Activated naive CD4-positive, alpha-beta T cell treated with anti-CD3 and anti-CD28 coated beads, Interleukin-2, amount 50 U/mL, for 24 hours (primary cell): ENCODE data around the gene DEFB116.
"Not testable (repeated sequence)": the region's sequence is repeated elsewhere in the genome, so short reads cannot be mapped to it uniquely, and the experiment has no call there.

Source experiments
- H3K27ac Mint-ChIP-seq: one replicate; pipeline ENCODE4 v1.8.0; 2021; ENCODE audit warnings: mild to moderate bottlenecking, mixed read lengths
- H3K27me3 Mint-ChIP-seq: one replicate; pipeline ENCODE4 v1.8.0; 2021; ENCODE audit warnings: mixed read lengths
- H3K36me3 Mint-ChIP-seq: one replicate; pipeline ENCODE4 v1.8.0; 2021; ENCODE audit warnings: mixed read lengths
- H3K4me1 Mint-ChIP-seq: one replicate; pipeline ENCODE4 v1.8.0; 2021; ENCODE audit warnings: mixed read lengths
- H3K4me3 Mint-ChIP-seq: one replicate; pipeline ENCODE4 v1.8.0; 2021; ENCODE audit warnings: mild to moderate bottlenecking, mixed read lengths
- H3K9me3 Mint-ChIP-seq: one replicate; pipeline ENCODE4 v1.8.0; 2021; ENCODE audit warnings: mixed read lengths

Gene DEFB116, protein sequence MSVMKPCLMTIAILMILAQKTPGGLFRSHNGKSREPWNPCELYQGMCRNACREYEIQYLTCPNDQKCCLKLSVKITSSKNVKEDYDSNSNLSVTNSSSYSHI

DNA sequence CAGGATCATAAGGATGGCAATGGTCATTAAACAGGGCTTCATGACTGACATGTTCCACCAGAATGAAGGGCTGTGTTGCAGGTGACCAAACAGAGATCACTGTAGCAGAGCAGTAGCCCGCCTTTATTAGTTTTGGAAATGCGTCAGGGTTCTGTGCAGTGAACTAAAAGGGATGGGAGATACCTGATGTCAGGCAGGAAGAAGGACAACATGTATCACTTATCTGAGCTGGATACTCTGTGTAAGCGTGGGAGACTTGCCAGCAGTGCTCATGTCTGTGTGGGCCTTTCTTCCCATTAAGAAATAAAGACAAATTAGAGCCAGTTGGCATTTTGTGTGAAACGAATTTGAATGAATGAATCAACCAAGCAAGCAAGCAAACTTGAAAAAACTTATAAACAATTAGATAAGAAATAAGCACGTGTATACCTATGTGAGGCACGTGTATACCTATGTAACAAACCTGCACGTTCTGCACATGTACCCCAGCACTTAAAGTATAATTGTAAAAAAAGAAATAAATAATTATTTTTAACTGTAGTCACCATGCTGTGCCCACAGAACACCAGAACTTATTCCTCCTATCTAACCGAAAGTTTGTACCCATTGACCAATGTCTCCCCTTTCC lies at the start of gene DEFB116:
TSS of gene DEFB116 (minus strand) at position 51 of the 628 bp plus-strand sequence. CDS start at position 51, 0 bp downstream.
- Mint-ChIP-seq H3K4me1 (no peaks in the 10 kb centered on the region), H3K4me3 (no peak within 1 kb of the TSS), H3K27me3 (no peaks in the 10 kb centered on the region), H3K27ac (no peak within 1 kb of the TSS), H3K9me3 (peaks cover 9% of the 10 kb centered on the region), H3K36me3 (no peaks in the 10 kb centered on the region)

DNA sequence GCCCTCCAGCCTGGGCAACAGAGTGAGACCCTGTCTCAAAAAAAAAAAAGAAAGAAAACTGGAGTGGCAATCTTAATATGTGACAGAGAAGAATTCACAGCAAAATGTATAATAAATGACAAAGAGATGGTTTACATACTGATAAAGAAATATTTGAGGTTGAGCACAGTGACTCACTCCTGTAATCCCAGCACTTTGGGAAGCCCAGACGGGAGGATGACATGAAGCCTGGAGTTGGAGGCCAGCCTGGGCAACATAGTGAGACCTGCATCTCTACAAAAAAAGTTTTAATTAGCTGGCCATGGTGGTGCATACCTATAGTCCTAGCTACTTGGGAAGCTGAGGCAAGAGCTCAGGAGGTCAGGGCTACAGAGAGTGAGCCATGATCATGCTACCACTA lies 47.6 kb upstream of the DEFB116 start:
- no peak overlapping the region for H3K27ac Mint-ChIP-seq
- H3K9me3 Mint-ChIP-seq = no peaks in the 10 kb centered on the region
- no peak overlapping the region for H3K4me3 Mint-ChIP-seq
- peaks cover 2% of the 10 kb centered on the region for H3K27me3 Mint-ChIP-seq
- H3K4me1 Mint-ChIP-seq = no peaks in the 10 kb centered on the region
- H3K36me3 Mint-ChIP-seq = no peaks in the 10 kb centered on the region

DNA sequence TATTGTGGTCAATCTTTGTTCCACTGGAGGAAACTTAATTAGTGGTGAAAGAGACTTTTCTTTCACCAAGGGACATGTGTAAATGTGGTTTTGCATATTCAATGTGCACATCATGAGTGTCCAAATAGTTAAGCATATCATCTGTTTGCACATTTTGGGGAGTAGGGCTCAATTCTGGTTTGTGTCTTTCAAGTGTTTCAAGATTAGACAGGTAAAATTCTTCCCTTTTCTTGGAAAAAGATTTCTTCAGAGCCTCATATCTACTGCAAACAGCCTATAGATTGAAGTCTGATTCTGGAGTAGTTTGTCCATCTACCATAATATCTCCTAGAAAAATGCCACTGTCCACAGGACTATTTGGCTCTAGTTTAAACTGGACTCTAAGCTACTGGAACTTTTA lies 33.1 kb upstream of the DEFB116 start:
- H3K27ac Mint-ChIP-seq = no peak overlapping the region
- no peaks in the 10 kb centered on the region for H3K36me3 Mint-ChIP-seq
- no peaks in the 10 kb centered on the region for H3K9me3 Mint-ChIP-seq
- peaks cover 4% of the 10 kb centered on the region for H3K27me3 Mint-ChIP-seq
- H3K4me1 Mint-ChIP-seq = no peaks in the 10 kb centered on the region
- no peak overlapping the region for H3K4me3 Mint-ChIP-seq

DNA sequence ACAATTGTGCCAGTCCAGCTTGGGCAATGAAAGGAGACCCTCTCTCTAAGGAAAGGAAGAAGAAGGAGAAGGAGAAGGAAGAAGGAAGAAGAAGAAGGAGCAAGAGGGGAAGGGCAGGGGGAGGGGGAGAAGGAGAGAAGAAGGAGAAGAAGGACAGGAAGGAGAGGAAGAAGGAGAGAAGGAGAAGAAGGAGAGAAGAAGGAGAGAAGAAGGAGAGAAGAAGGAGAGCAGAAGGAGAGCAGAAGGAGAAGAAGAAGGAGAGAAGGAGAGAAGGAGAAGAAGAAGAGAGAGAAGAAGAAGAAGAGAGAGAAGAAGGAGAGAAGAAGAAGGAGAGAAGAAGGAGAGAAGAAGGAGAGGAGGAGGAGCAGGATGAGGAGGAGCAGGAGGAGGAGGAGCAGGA lies 22.5 kb upstream of the DEFB116 start:
- no peak overlapping the region for H3K27ac Mint-ChIP-seq
- H3K4me1 Mint-ChIP-seq = no peaks in the 10 kb centered on the region
- H3K27me3 Mint-ChIP-seq = peaks cover 6% of the 10 kb centered on the region
- H3K36me3 Mint-ChIP-seq = peaks cover 6% of the 10 kb centered on the region
- peaks cover 13% of the 10 kb centered on the region for H3K9me3 Mint-ChIP-seq
- no peak overlapping the region for H3K4me3 Mint-ChIP-seq

DNA sequence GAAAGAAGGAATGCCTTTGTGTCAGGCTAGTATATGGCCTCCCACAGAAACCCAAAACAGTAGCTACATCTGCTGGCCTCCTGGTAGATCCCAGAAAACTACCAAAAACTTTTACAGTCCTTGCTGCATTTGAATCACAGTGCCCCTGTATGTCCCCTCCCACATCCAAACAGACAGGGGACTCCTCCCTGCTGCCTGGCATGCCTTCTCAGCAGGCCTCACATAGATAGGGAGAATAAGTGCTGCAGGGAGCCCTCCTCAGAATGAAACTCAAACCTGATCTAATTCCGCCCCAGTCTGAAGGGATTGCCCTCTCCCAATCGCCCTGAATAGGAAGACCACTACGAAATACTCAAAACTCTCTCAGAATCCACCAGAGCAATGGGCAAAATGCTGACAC lies 14.1 kb upstream of the DEFB116 start:
- peaks cover 1% of the 10 kb centered on the region for H3K36me3 Mint-ChIP-seq
- H3K27ac Mint-ChIP-seq = no peak overlapping the region
- no peaks in the 10 kb centered on the region for H3K4me1 Mint-ChIP-seq
- H3K9me3 Mint-ChIP-seq = peaks cover 22% of the 10 kb centered on the region
- H3K27me3 Mint-ChIP-seq = peaks cover 1% of the 10 kb centered on the region
- no peak overlapping the region for H3K4me3 Mint-ChIP-seq

DNA sequence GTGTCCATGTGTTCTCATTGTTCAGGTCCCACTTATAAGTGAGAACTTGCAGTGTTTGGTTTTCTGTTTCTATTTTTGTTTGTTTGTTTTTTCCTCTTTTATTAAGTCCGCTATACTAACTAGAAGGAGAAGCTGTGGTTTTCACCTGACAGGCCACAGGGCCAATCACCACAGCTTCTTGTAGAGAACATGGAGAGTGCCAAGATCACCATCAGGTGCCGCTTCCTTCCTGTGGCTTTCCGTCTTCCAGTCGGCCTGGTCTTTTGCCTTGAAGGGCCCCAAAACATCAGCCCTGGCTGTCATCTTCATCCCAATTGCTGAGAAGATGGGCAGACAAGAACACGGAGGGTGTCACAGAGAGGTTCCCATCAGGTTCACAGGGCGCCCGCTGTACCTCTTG lies 23.4 kb downstream of the DEFB116 start:
- not testable (repeated sequence) for H3K4me3 Mint-ChIP-seq, H3K27me3 Mint-ChIP-seq, H3K36me3 Mint-ChIP-seq, H3K4me1 Mint-ChIP-seq, H3K27ac Mint-ChIP-seq
- peaks cover 19% of the 10 kb centered on the region for H3K9me3 Mint-ChIP-seq

DNA sequence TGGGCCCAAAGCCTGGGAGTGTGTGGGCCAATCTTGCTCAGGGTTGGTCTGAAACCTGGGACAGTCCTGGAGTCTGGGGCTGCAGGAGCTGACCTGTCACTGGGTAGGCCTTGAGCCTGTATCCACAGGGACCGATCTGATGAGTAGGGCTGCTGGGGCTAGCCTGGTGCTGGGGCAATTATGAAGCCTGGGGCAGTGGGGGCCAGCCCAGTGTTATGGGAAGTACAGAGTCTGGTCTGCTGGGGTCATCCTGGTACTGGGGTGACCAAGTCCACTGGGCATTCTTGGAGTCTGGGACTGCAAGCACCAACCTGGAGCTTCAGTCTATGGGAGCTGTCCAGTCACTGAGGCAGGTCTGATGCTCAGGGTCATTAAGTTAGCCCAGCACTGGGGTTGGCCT lies 30.2 kb downstream of the DEFB116 start:
- peaks cover 16% of the 10 kb centered on the region for H3K9me3 Mint-ChIP-seq
- H3K27me3 Mint-ChIP-seq = no peaks in the 10 kb centered on the region
- H3K4me1 Mint-ChIP-seq = no peaks in the 10 kb centered on the region
- no peak overlapping the region for H3K4me3 Mint-ChIP-seq
- peaks cover 2% of the 10 kb centered on the region for H3K36me3 Mint-ChIP-seq
- H3K27ac Mint-ChIP-seq = no peak overlapping the region

DNA sequence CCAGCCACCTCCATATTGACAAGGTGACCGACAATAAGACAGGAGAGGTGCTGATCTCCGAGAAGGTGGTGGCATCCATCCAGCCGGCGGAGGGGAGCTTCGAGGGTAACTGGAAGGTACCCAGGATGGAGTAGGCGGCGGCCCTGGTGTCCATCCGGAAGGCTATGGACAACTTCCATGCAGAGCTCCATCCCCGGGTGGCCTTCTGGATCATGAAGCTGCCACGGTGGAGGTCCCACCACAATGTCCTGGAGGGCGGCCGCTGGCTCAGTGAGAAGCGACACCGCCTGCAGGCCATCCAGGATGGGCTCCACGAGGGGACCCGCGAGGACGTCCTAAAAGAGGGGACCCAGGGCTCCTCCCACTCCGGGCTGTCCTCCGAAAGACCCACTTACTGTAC lies 33.9 kb downstream of the DEFB116 start:
- H3K4me1 Mint-ChIP-seq = no peaks in the 10 kb centered on the region
- H3K4me3 Mint-ChIP-seq = no peak overlapping the region
- no peak overlapping the region for H3K27ac Mint-ChIP-seq
- H3K27me3 Mint-ChIP-seq = no peaks in the 10 kb centered on the region
- H3K36me3 Mint-ChIP-seq = peaks cover 6% of the 10 kb centered on the region
- peaks cover 18% of the 10 kb centered on the region for H3K9me3 Mint-ChIP-seq

DNA sequence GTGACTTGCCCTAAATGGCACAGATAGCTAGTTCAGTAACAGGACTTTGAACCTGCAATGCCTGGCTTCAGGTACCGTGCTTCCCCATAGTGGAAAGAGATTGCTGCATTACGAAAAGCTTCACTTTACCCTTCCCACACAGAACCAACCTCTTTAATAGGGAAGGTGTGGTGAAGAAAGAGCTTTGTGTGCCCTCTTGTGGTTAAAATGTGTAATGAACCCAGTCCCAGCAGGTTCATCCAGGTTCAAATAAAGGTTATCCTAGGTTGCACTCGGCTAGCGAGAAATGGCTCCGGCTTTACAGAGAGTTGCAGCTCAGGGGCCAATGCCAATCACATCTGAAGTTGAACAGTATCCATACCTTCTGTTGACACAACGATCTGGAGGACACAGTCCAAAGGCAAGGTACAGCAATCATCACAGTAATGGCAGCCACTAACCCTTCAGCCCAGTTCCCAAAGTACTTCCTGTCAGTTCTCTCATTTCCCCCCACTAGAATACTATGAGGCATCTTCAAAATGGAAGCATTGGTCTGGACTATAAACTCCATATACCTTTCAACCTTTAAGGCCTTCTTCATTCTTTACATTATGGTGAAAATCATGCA lies 48.0 kb downstream of the DEFB116 start:
- no peaks in the 10 kb centered on the region for H3K4me1 Mint-ChIP-seq
- H3K36me3 Mint-ChIP-seq = no peaks in the 10 kb centered on the region
- no peaks in the 10 kb centered on the region for H3K27me3 Mint-ChIP-seq
- no peaks in the 10 kb centered on the region for H3K9me3 Mint-ChIP-seq
- H3K4me3 Mint-ChIP-seq = no peak overlapping the region
- H3K27ac Mint-ChIP-seq = no peak overlapping the region

DNA sequence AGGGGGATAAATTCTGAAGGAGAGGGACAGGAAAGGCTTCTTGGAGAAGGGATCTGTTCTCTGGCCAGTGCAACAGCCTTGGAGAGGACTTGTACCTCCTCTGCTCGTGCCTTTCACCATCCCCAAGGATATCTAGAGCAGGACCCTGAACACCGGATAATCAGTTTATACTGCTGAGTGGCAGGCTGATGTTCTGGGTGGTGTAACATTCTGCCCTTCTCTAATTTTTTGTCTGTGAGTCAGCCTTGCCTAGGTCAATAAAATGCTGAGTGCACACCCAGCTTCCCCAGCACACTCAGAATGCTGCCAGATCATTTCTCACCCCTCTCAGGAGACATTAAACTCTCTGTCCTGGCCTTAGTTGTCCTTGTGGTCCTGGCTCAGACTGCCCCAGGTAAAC lies 51.0 kb downstream of the DEFB116 start, which contains the start of gene DEFB115:
TSS of gene DEFB115 (plus strand) at position 301 of the 400 bp plus-strand sequence. CDS start at position 301, 0 bp downstream.
- Mint-ChIP-seq H3K27me3 (no peaks in the 10 kb centered on the region), H3K4me3 (no peak within 1 kb of the TSS), H3K36me3 (no peaks in the 10 kb centered on the region), H3K27ac (no peak within 1 kb of the TSS), H3K9me3 (no peaks in the 10 kb centered on the region), H3K4me1 (no peaks in the 10 kb centered on the region)

DNA sequence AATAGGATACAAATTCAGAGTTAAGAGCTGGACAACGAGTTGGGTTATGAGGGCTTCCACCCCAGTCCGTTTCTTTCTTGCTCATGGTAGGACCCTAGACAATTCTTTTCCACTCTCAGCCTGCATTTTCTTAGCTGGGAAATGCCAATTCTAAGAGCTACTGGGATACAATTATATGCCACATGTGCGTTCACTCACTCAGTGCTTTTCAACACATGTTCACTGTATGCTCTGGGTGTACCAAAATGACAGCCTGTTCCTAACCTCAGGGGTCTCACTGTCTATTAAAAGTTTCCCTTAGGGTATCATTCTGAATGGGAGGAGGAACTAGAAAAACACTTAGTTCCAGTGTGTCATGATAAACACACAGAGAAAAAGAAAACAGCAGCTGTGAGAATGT lies 51.4 kb downstream of the DEFB116 start:
- H3K36me3 Mint-ChIP-seq = no peaks in the 10 kb centered on the region
- no peaks in the 10 kb centered on the region for H3K4me1 Mint-ChIP-seq
- no peak overlapping the region for H3K27ac Mint-ChIP-seq
- H3K4me3 Mint-ChIP-seq = no peak overlapping the region
- H3K9me3 Mint-ChIP-seq = no peaks in the 10 kb centered on the region
- H3K27me3 Mint-ChIP-seq = no peaks in the 10 kb centered on the region
